Upper lobe of right lung (tissue), 1 donor: Measurements from ENCODE around the gene SLC30A1. TPM values are rescaled to one million over a fixed set of nuclear protein-coding genes. Genes with fewer than 3 reads are reported as not detected.

Source experiments
- ATAC-seq: fragments of 200-7000 bp; cut with Tn5 transposase; one replicate; pipeline ENCODE4 v1.9.1; 2020; ENCODE audit warnings: mild to moderate bottlenecking, moderate library complexity
- DNase-seq: peaks from one replicate; pipeline ENCODE4 v3.0.0-alpha.2; 2020
- H3K27ac ChIP-seq: fragments of 200-600 bp; one replicate; pipeline ENCODE4 v1.8.0; 2022
- H3K27me3 ChIP-seq: fragments of 200-600 bp; one replicate; pipeline ENCODE4 v1.8.0; 2022; ENCODE audit warnings: mild to moderate bottlenecking
- H3K36me3 ChIP-seq: fragments of 200-600 bp; one replicate; pipeline ENCODE4 v1.8.0; 2022
- H3K4me1 ChIP-seq: fragments of 200-600 bp; one replicate; pipeline ENCODE4 v1.8.0; 2022
- H3K4me3 ChIP-seq: fragments of 200-600 bp; one replicate; pipeline ENCODE4 v1.8.0; 2022; ENCODE audit warnings: mild to moderate bottlenecking
- H3K9me3 ChIP-seq: fragments of 200-600 bp; one replicate; pipeline ENCODE4 v1.8.0; 2022
- CTCF ChIP-seq: fragments of 200-600 bp; IDR thresholded peaks from one replicate; pipeline ENCODE4 v1.8.0; 2022; ENCODE audit warnings: antibody characterized with exemption
- intact Hi-C: fragments of 100-400 bp; cut with DNase I; formaldehyde crosslinking; loops from one replicate; pipeline ENCODE4 v1.11.0; 2022
- total RNA-seq: library from RNA; stranded (reverse); fragmentation: NEBNext Ultra II Directional; extraction: Animal tissue kit (Norgen Biotek cat#: 25700); gene quantifications from one replicate; pipeline ENCODE4 v1.2.1, GENCODE V29; 2021
- donor health status: DM: no; HTN: yes; CAD: no; lungs with severe emphysema.

SLC30A1 gene
- total RNA-seq, 1 donor from 2014 or later: 15.6 TPM

- Histone ChIP-seq H3K4me1 (peaks cover 17% of the 10 kb centered on the region), H3K36me3 (no peaks in the 10 kb centered on the region), H3K27ac (peak overlapping the region; percentile 71), H3K9me3 (no peaks in the 10 kb centered on the region), H3K27me3 (no peaks in the 10 kb centered on the region), H3K4me3 (peak overlapping the region; percentile 19)
- intact Hi-C loops: no loop called here
- ATAC-seq (peak; percentile 74), DNase-seq (no peak)
- no peak for TF ChIP-seq CTCF
Measured at GRCh38 chr1:211606332-211606913, 27.5 kb upstream of the SLC30A1 start.

DNA sequence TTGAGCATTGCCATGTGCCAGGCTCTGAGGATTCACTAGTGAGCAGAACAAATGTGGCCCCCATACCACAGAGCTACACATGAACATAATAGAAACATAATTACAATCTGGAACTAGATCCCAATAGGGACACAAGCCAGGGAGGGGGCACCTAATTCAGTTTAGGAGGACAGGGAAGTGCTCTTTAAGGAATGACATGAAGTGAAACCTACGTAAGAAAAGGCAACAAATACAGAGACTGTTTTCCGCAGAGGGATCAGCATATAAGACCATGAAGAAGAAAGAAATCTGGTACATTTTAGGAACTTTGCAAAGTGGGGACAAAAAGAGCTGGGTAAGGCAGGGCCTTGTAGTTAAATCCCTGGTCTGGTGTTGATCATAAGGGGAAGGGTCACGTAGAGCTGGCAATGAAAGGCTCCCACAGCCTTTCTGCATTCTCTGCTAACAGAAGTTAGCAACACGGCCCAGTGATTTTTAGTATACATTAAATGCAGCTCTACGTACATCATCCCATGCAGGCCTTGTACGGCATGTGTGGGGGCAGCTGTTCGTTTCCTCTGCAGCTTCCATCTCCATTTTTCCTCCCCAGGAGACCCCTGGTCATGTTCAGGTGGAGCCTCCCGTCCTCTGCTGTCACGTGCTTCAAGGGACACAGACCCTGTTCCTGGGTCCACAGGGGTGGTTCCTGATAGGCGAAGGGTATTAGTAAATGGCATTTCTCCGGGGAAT lies 26.8 kb upstream of the SLC30A1 start:
- no peak for TF ChIP-seq CTCF

DNA sequence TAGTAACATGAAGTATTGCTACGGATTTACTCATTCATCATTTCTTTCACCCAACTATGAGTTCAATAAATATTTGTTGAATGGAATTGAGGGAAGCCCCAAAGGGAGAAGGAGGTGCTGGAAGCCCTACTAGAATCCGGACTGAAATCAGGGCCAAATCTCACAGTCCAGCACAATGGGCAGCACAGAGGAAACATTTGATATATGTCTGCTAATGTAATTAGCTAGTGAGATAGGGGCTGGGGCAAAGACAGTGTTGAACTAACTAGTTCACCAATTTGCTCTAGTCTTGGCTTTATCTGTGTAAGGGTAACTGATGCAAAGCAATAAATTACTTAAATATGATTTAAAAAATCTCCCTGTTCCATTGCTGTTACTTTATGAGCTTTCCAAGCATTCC lies 26.1 kb upstream of the SLC30A1 start:
- TF ChIP-seq CTCF: no peak
- intact Hi-C loops: no loop called here
- Histone ChIP-seq H3K4me3 (no peak overlapping the region), H3K27me3 (no peaks in the 10 kb centered on the region), H3K4me1 (peaks cover 10% of the 10 kb centered on the region), H3K36me3 (no peaks in the 10 kb centered on the region), H3K27ac (no peak overlapping the region), H3K9me3 (no peaks in the 10 kb centered on the region)
- DNase-seq (no peak), ATAC-seq (no peak)

More for the DNA sequence above, 26.8 kb upstream of the SLC30A1 start:
- Histone ChIP-seq H3K4me1 (peaks cover 10% of the 10 kb centered on the region), H3K27me3 (no peaks in the 10 kb centered on the region), H3K36me3 (no peaks in the 10 kb centered on the region), H3K4me3 (peak overlapping the region; percentile 19), H3K9me3 (no peaks in the 10 kb centered on the region), H3K27ac (peak overlapping the region; percentile 71)
- intact Hi-C loops: no loop called here
- DNase-seq: no peak
- ATAC-seq: no peak

GRCh38 chr1:211604548-211604947 lies 25.6 kb upstream of the SLC30A1 start:
- H3K4me1 ChIP-seq: peaks cover 10% of the 10 kb centered on the region
- no peaks in the 10 kb centered on the region for H3K36me3 ChIP-seq
- no peak for DNase-seq
- ATAC-seq: no peak
- H3K27me3 ChIP-seq: no peaks in the 10 kb centered on the region
- TF ChIP-seq CTCF: no peak
- H3K27ac ChIP-seq: no peak overlapping the region
- H3K9me3 ChIP-seq: no peaks in the 10 kb centered on the region
- H3K4me3 ChIP-seq: no peak overlapping the region
- intact Hi-C loops: no loop called here

- Histone ChIP-seq H3K4me3 (no peak overlapping the region), H3K4me1 (peaks cover 10% of the 10 kb centered on the region), H3K27ac (no peak overlapping the region), H3K36me3 (no peaks in the 10 kb centered on the region), H3K27me3 (no peaks in the 10 kb centered on the region), H3K9me3 (no peaks in the 10 kb centered on the region)
- TF ChIP-seq CTCF: no peak
- ATAC-seq (no peak), DNase-seq (no peak)
- intact Hi-C loops: no loop called here
Measured at GRCh38 chr1:211603713-211604112, 24.8 kb upstream of the SLC30A1 start.
